Activated naive CD4-positive, alpha-beta T cell (primary cell): Measurements from ENCODE around the gene LGI4.

Experiments
- DNase-seq, 4 experiments: peaks; one replicate each; lab custom pipeline; 2025; lab: John Stamatoyannopoulos, UW

The LGI4 gene

GRCh38 chr19:35085947-35086346, 48.9 kb downstream of the LGI4 start:
- DNase-seq = no peak

GRCh38 chr19:35084509-35084762, 50.4 kb downstream of the LGI4 start:
- no peak for DNase-seq

DNA sequence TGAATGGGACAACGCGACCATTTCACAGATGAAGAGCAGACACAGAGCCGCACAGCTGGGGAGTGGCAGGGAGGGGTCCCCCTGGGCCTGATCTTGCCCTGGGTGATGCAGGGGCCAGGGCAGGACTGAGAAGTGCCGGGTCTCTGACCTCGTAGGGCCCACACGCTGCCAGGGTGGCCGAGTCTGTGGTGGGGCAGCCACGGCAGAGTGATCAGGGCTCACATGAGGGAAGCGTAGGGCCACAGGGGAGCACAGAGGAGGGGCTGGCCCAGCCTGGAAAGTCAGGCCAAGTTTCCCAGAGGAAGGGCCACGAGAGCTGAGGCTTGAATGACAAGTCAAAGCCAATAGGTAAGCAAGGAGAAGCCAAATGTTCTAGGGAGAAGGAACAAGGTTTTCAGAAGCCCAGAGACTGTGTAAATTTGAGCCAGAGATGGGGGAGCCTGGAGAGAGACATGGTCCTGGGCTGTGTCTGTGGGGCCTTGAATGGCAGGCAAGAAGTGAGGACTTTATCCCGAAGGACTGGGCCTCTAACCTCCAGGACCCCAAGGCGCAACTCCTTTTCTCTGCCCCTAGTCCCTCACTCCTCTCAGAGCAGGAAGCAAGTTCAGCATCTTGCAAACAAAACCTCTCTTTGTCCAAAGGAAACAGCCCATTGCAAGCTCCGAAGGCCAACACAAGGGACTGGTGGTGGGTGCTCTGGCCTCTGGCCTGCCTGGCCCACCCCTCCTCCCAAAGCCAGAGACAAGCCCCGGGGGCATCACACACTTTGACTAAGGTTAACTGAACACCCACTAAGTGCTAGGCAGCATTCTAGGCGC, 51.0 kb downstream of the LGI4 start:
- no peak for DNase-seq

DNA sequence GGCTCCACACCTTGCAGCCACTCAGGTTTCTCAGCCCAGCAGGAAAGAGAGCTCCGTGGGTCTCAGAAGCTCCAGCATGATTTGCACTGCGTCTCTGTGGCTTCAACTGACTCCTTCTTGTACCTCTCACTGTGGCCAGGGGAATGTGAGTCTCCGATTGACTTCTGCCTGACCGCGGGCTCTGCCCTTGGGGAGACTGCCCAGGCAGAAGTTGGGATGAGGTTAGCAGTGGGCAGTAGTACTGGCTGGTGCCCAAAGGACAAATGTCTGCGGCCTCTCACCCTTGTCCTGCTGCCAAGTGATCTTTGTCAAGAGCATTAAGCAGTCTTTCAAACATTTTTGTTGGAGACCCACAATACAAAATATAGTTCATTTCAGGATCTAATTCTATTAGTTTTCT, 53.7 kb downstream of the LGI4 start:
- no peak for DNase-seq

- no peak for DNase-seq
These were observed 54.2 kb downstream of the LGI4 start for GRCh38 chr19:35080613-35081170.

- DNase-seq = no peak
These were observed 55.0 kb downstream of the LGI4 start for GRCh38 chr19:35079826-35080225.

GRCh38 chr19:35077411-35078223, 57.2 kb downstream of the LGI4 start:
- no peak for DNase-seq

DNA sequence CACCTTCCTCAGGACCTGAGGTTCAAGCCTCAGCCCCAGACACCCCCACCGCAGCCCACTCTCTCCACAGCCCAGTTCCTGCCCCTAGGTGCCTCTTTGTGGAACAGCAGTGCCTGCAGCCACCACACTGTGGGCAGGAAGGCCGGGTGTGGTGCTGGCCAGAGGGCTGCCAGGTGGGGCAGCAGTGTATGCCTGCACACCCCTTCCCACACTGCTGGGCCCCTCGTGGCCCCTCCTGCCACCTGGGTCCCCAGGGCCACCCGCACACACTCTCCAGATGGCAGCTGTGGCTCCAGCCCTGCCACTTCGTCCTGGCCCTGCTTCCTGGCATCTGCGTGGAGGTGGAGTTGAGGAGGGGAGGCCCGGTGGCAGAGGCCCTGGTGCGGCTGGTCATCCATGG, 58.2 kb downstream of the LGI4 start:
- no peak for DNase-seq

DNA sequence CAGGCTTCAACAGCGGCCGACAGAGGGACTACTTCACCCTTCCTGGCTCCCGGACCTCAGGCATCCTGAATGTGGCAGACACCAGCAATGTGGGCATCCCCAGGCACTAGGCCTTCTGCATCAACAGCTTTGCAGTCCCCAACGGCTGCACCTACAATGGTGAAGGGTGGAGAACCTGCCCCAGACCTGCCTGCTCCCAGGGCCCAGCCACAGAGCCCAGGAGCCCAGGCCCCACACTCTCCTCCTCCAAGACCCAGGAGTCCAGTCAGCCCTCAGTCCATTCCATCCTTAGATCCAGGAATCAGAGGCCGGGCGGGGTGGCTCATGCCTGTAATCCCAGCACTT, 58.9 kb downstream of the LGI4 start:
- DNase-seq = no peak

DNA sequence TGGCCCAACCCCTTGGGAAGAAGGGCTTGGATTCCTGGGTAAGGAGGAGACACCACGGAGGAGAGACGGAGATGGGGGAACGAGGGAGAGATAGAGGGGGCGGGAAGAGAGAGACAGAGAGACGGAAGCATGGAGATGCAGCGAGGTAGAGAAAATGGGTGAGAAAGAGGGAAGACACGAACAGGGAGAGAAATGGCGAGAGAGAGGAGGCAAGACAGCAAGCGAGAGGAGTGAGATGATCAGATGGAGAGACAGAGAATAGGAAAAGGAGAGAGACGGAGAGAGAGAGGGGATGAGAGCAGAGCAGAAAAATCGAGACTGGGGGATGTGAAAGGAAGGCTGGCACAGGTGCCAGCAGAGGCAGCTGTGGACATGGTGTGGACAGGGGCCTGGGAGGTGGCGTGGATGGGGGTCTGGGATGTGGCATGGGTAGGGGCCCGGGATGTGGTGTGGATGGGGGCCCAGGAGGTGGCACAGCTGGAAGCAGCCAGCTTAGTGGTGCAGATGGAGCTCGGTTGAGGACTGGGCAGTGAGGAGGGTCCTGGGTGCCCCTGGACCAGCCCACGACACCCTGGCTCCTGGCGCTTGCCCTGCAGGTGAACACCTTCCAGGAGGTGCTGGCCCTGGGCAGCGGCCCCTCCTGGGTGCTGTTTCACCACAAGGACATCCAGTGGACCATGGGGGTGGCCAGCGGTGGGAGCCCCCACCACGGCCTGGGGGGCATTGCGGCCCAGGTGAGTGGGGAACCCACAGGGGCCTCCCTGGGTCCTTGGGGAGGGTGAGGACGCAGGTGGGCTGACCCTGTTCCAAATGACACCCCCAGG, 59.4 kb downstream of the LGI4 start:
- no peak for DNase-seq
